ENCODE results near the gene PLGRKT. TPM values are rescaled to one million over a fixed set of nuclear protein-coding genes. Genes with fewer than 3 reads are reported as not detected.

Gene PLGRKT
- total RNA-seq = 10 to 100 TPM; 15.4 to 21.3 (median 19.3) TPM
- 27.3 TPM for total RNA-seq (2013)
- total RNA-seq = 7.5 to 31.1 (median 15.6) reads per million in 29 experiments

- peaks cover 20% of the 10 kb centered on the region for H3K36me3 Mint-ChIP-seq
- Histone ChIP-seq H3K27me3 (replicated peaks in 1 of 2; ENCODE audit: control insufficient read depth in 2 of 2, extremely low read depth in 1 of 2, insufficient read depth in 2 of 2, low read length in 1 of 2) (no peaks in the 10 kb centered on the region), H3K4me3 (ENCODE audit: control insufficient read depth in 1 of 2, extremely low read depth in 1 of 2, low read length in 1 of 2) (peak within 1 kb of the TSS; percentile 77 to 84), H3K27ac (ENCODE audit: low read length) (peak within 1 kb of the TSS; percentile 93), H3K4me1 (ENCODE audit: control insufficient read depth in 1 of 2, extremely low read depth in 1 of 2, insufficient read depth in 2 of 2, low read length in 2 of 2) (peaks cover 15 to 22% of the 10 kb centered on the region in 2 experiments), H3K9me3 (no peaks in the 10 kb centered on the region), H3K36me3 (ENCODE audit: control insufficient read depth in 2 of 2, extremely low read depth in 1 of 2, insufficient read depth in 1 of 2, low read length in 1 of 2) (peaks cover 0 to 9% of the 10 kb centered on the region in 2 donors)
- no peaks in the 10 kb centered on the region for H3K27me3 Mint-ChIP-seq
- POLR2A ChIA-PET = interaction anchor here (0.6 to 1.7 kb wide), 6 partner anchors 11 to 512 kb away, joined by 3 to 13 read pairs (median 3); partner anchors contain the start of genes RIC1 (in 2 of the 2) and CD274 (in 1 of the 2)
- H3K4me3 Mint-ChIP-seq = peak within 1 kb of the TSS; percentile 89 to 95 (median 91)
- H3K27ac Mint-ChIP-seq = peak within 1 kb of the TSS; percentile 98 to 99
- under 1% methylated on average over 48 of the region's 55 CpGs for WGBS (ENCODE audit: insufficient coverage)
- ATAC-seq (replicated peaks in 1 of 4) (peak; percentile 95 to 99 (median 98)), DNase-seq (peak; percentile 76 to 94 (median 88))
- no peaks in the 10 kb centered on the region for H3K9me3 Mint-ChIP-seq
- CTCF ChIA-PET = interaction anchor here (0.6 to 5.9 kb wide), 8 partner anchors 10 to 252 kb away, joined by 3 to 47 read pairs (median 4); partner anchors contain the start of genes CD274 (in 1 of the 2), INSL6 (in 1 of the 2) and RIC1 (in 1 of the 2)
- H3K4me1 Mint-ChIP-seq = peaks cover 28 to 37% (median 37%) of the 10 kb centered on the region in 3 donors
Measured at GRCh38 chr9:5437254-5438216, at the start of gene PLGRKT. TSS of gene PLGRKT (minus strand) at chr9:5437925. CDS start at chr9:5431977, 5,948 bp downstream.

GRCh38 chr9:5486988-5487387 is 49.3 kb upstream of the PLGRKT start:
- Histone ChIP-seq H3K9me3 (no peaks in the 10 kb centered on the region), H3K36me3 (ENCODE audit: control insufficient read depth in 2 of 2, extremely low read depth in 1 of 2, insufficient read depth in 1 of 2, low read length in 1 of 2) (no peaks in the 10 kb centered on the region), H3K27me3 (replicated peaks in 1 of 2; ENCODE audit: control insufficient read depth in 2 of 2, extremely low read depth in 1 of 2, insufficient read depth in 2 of 2, low read length in 1 of 2) (no peaks in the 10 kb centered on the region), H3K27ac (ENCODE audit: low read length) (no peak overlapping the region), H3K4me1 (ENCODE audit: control insufficient read depth in 1 of 2, extremely low read depth in 1 of 2, insufficient read depth in 2 of 2, low read length in 2 of 2) (no peaks in the 10 kb centered on the region), H3K4me3 (ENCODE audit: control insufficient read depth in 1 of 2, extremely low read depth in 1 of 2, low read length in 1 of 2) (no peak overlapping the region)
- 95% methylated on average over 4 of the region's 5 CpGs for WGBS (ENCODE audit: insufficient coverage)
- H3K36me3 Mint-ChIP-seq = no peaks in the 10 kb centered on the region
- ATAC-seq (replicated peaks in 1 of 4) = no peak
- no peak for DNase-seq
- H3K27ac Mint-ChIP-seq = no peak overlapping the region
- POLR2A ChIA-PET = interaction anchor here in 1 of 2 donors (0.6 kb wide), 1 partner anchor 1529 kb away, joined by 3 read pairs; no protein-coding TSS in a partner anchor
- no peaks in the 10 kb centered on the region for H3K4me1 Mint-ChIP-seq
- CTCF ChIA-PET = no interaction called here
- no peaks in the 10 kb centered on the region for H3K9me3 Mint-ChIP-seq
- no peak overlapping the region for H3K4me3 Mint-ChIP-seq
- H3K27me3 Mint-ChIP-seq = peaks cover 0 to 1% of the 10 kb centered on the region in 2 donors

GRCh38 chr9:5485378-5486085 is 47.8 kb upstream of the PLGRKT start:
- no peak for ATAC-seq (replicated peaks in 1 of 4)
- no peak overlapping the region for H3K4me3 ChIP-seq (ENCODE audit: control insufficient read depth in 1 of 2, extremely low read depth in 1 of 2, low read length in 1 of 2)
- no peak for DNase-seq
- no peak overlapping the region for H3K27ac ChIP-seq (ENCODE audit: low read length)
- no peaks in the 10 kb centered on the region for H3K36me3 ChIP-seq (ENCODE audit: control insufficient read depth in 2 of 2, extremely low read depth in 1 of 2, insufficient read depth in 1 of 2, low read length in 1 of 2)
- H3K9me3 ChIP-seq = no peaks in the 10 kb centered on the region
- H3K27ac Mint-ChIP-seq = no peak overlapping the region
- no peaks in the 10 kb centered on the region for H3K36me3 Mint-ChIP-seq
- CTCF ChIA-PET = no interaction called here
- no peak overlapping the region for H3K4me3 Mint-ChIP-seq
- WGBS (ENCODE audit: insufficient coverage) = 80% methylated on average over 1 of the region's 5 CpGs
- no peaks in the 10 kb centered on the region for H3K27me3 ChIP-seq (replicated peaks in 1 of 2; ENCODE audit: control insufficient read depth in 2 of 2, extremely low read depth in 1 of 2, insufficient read depth in 2 of 2, low read length in 1 of 2)
- H3K9me3 Mint-ChIP-seq = no peaks in the 10 kb centered on the region
- H3K4me1 ChIP-seq (ENCODE audit: control insufficient read depth in 1 of 2, extremely low read depth in 1 of 2, insufficient read depth in 2 of 2, low read length in 2 of 2) = no peaks in the 10 kb centered on the region
- POLR2A ChIA-PET = no interaction called here
- peaks cover 0 to 2% of the 10 kb centered on the region in 2 donors for H3K27me3 Mint-ChIP-seq
- no peaks in the 10 kb centered on the region for H3K4me1 Mint-ChIP-seq

- CTCF ChIA-PET = no interaction called here
- peaks cover 0 to 2% of the 10 kb centered on the region in 2 donors for H3K27me3 Mint-ChIP-seq
- H3K4me1 Mint-ChIP-seq = no peaks in the 10 kb centered on the region
- H3K4me3 Mint-ChIP-seq = no peak overlapping the region
- no peak for ATAC-seq (replicated peaks in 1 of 4)
- no peaks in the 10 kb centered on the region for H3K27me3 ChIP-seq (replicated peaks in 1 of 2; ENCODE audit: control insufficient read depth in 2 of 2, extremely low read depth in 1 of 2, insufficient read depth in 2 of 2, low read length in 1 of 2)
- no peak overlapping the region for H3K27ac ChIP-seq (ENCODE audit: low read length)
- H3K4me3 ChIP-seq (ENCODE audit: control insufficient read depth in 1 of 2, extremely low read depth in 1 of 2, low read length in 1 of 2) = no peak overlapping the region
- H3K9me3 ChIP-seq = no peaks in the 10 kb centered on the region
- no peak for DNase-seq
- no peak overlapping the region for H3K27ac Mint-ChIP-seq
- no peaks in the 10 kb centered on the region for H3K4me1 ChIP-seq (ENCODE audit: control insufficient read depth in 1 of 2, extremely low read depth in 1 of 2, insufficient read depth in 2 of 2, low read length in 2 of 2)
- H3K9me3 Mint-ChIP-seq = no peaks in the 10 kb centered on the region
- POLR2A ChIA-PET = no interaction called here
- no peaks in the 10 kb centered on the region for H3K36me3 Mint-ChIP-seq
- H3K36me3 ChIP-seq (ENCODE audit: control insufficient read depth in 2 of 2, extremely low read depth in 1 of 2, insufficient read depth in 1 of 2, low read length in 1 of 2) = no peaks in the 10 kb centered on the region
- WGBS (ENCODE audit: insufficient coverage) = no CpG with 5 or more reads among the region's 2 CpGs
Measured at GRCh38 chr9:5483306-5483705, 45.6 kb upstream of the PLGRKT start.

- no peaks in the 10 kb centered on the region for H3K9me3 Mint-ChIP-seq
- WGBS (ENCODE audit: insufficient coverage) = 80% methylated on average over 1 of the region's 8 CpGs
- H3K27me3 Mint-ChIP-seq = peaks cover 0 to 2% of the 10 kb centered on the region in 2 donors
- no peak overlapping the region for H3K27ac Mint-ChIP-seq
- Histone ChIP-seq H3K4me1 (ENCODE audit: control insufficient read depth in 1 of 2, extremely low read depth in 1 of 2, insufficient read depth in 2 of 2, low read length in 2 of 2) (no peaks in the 10 kb centered on the region), H3K4me3 (ENCODE audit: control insufficient read depth in 1 of 2, extremely low read depth in 1 of 2, low read length in 1 of 2) (no peak overlapping the region), H3K27ac (ENCODE audit: low read length) (no peak overlapping the region), H3K9me3 (no peaks in the 10 kb centered on the region), H3K36me3 (ENCODE audit: control insufficient read depth in 2 of 2, extremely low read depth in 1 of 2, insufficient read depth in 1 of 2, low read length in 1 of 2) (no peaks in the 10 kb centered on the region), H3K27me3 (replicated peaks in 1 of 2; ENCODE audit: control insufficient read depth in 2 of 2, extremely low read depth in 1 of 2, insufficient read depth in 2 of 2, low read length in 1 of 2) (no peaks in the 10 kb centered on the region)
- no peaks in the 10 kb centered on the region for H3K4me1 Mint-ChIP-seq
- no peak for ATAC-seq (replicated peaks in 1 of 4)
- ChIA-PET CTCF (no interaction called here), POLR2A (no interaction called here)
- no peaks in the 10 kb centered on the region for H3K36me3 Mint-ChIP-seq
- no peak overlapping the region for H3K4me3 Mint-ChIP-seq
- DNase-seq = no peak
Measured at GRCh38 chr9:5482194-5482593, 44.5 kb upstream of the PLGRKT start.

GRCh38 chr9:5481322-5482040 is 43.8 kb upstream of the PLGRKT start:
- Mint-ChIP-seq H3K27ac (no peak overlapping the region), H3K4me1 (no peaks in the 10 kb centered on the region), H3K4me3 (no peak overlapping the region), H3K27me3 (peaks cover 0 to 2% of the 10 kb centered on the region in 2 donors), H3K36me3 (no peaks in the 10 kb centered on the region), H3K9me3 (no peaks in the 10 kb centered on the region)
- H3K4me1 ChIP-seq (ENCODE audit: control insufficient read depth in 1 of 2, extremely low read depth in 1 of 2, insufficient read depth in 2 of 2, low read length in 2 of 2) = no peaks in the 10 kb centered on the region
- H3K9me3 ChIP-seq = no peaks in the 10 kb centered on the region
- no peaks in the 10 kb centered on the region for H3K36me3 ChIP-seq (ENCODE audit: control insufficient read depth in 2 of 2, extremely low read depth in 1 of 2, insufficient read depth in 1 of 2, low read length in 1 of 2)
- no CpG with 5 or more reads among the region's 5 CpGs for WGBS (ENCODE audit: insufficient coverage)
- ChIA-PET POLR2A (no interaction called here), CTCF (interaction anchor here in 1 of 2 donors (0.6 kb wide), 1 partner anchor 107 kb away, joined by 3 read pairs; no protein-coding TSS in a partner anchor)
- ATAC-seq (replicated peaks in 1 of 4) (no peak), DNase-seq (no peak)
- H3K27me3 ChIP-seq (replicated peaks in 1 of 2; ENCODE audit: control insufficient read depth in 2 of 2, extremely low read depth in 1 of 2, insufficient read depth in 2 of 2, low read length in 1 of 2) = no peaks in the 10 kb centered on the region
- no peak overlapping the region for H3K4me3 ChIP-seq (ENCODE audit: control insufficient read depth in 1 of 2, extremely low read depth in 1 of 2, low read length in 1 of 2)
- no peak overlapping the region for H3K27ac ChIP-seq (ENCODE audit: low read length)

All from T-cell (primary cell).